Measurements from ENCODE around the gene CPN2. TPM values are rescaled to one million over a fixed set of nuclear protein-coding genes. Genes with fewer than 3 reads are reported as not detected.
A peak's percentile ranks its signal among the peaks of the same experiment; 100 is the strongest.

Gene CPN2
- total and polyA plus RNA-seq, 2 experiments from 2014 or later: 0.10 to 0.14 TPM

DNA sequence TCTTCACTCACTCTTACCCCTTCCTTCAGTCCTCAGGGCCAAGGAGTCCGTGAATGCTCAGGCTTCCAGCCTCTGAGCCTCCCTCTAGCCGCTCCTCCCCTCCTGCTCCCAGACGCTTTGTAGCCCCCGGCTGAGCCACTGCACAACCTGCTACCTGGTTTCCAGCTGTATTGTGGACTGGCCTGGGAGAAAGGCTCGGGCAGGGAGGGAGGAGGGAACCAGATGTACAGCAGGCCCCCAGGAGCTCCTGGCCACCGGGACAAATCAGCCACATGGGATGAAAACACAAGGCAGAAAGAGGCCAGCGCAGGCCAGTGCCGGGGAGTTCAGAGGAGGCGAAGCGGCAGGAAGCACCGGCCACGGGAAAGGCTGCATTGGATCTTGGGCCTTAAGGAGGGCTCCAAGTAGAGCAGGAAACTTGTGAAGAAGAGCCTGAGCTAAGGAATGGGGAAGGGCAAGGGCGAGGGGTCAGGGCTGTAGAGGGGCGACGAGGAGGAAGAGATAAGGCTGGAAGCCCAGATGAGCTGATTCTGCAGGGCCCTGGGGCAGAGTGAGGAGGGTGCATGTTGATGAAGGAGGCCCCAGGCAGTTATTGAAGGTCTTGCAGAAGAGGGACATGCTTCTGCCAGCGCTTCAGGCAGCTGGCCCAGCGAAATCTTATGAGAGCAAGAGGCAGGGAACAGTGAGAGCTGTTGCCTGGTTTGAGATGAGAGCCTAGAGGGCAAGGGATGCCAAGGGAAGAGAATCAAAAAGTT lies 14.3 kb downstream of the CPN2 start (continued):
- TF ChIP-seq, protein P1, sequence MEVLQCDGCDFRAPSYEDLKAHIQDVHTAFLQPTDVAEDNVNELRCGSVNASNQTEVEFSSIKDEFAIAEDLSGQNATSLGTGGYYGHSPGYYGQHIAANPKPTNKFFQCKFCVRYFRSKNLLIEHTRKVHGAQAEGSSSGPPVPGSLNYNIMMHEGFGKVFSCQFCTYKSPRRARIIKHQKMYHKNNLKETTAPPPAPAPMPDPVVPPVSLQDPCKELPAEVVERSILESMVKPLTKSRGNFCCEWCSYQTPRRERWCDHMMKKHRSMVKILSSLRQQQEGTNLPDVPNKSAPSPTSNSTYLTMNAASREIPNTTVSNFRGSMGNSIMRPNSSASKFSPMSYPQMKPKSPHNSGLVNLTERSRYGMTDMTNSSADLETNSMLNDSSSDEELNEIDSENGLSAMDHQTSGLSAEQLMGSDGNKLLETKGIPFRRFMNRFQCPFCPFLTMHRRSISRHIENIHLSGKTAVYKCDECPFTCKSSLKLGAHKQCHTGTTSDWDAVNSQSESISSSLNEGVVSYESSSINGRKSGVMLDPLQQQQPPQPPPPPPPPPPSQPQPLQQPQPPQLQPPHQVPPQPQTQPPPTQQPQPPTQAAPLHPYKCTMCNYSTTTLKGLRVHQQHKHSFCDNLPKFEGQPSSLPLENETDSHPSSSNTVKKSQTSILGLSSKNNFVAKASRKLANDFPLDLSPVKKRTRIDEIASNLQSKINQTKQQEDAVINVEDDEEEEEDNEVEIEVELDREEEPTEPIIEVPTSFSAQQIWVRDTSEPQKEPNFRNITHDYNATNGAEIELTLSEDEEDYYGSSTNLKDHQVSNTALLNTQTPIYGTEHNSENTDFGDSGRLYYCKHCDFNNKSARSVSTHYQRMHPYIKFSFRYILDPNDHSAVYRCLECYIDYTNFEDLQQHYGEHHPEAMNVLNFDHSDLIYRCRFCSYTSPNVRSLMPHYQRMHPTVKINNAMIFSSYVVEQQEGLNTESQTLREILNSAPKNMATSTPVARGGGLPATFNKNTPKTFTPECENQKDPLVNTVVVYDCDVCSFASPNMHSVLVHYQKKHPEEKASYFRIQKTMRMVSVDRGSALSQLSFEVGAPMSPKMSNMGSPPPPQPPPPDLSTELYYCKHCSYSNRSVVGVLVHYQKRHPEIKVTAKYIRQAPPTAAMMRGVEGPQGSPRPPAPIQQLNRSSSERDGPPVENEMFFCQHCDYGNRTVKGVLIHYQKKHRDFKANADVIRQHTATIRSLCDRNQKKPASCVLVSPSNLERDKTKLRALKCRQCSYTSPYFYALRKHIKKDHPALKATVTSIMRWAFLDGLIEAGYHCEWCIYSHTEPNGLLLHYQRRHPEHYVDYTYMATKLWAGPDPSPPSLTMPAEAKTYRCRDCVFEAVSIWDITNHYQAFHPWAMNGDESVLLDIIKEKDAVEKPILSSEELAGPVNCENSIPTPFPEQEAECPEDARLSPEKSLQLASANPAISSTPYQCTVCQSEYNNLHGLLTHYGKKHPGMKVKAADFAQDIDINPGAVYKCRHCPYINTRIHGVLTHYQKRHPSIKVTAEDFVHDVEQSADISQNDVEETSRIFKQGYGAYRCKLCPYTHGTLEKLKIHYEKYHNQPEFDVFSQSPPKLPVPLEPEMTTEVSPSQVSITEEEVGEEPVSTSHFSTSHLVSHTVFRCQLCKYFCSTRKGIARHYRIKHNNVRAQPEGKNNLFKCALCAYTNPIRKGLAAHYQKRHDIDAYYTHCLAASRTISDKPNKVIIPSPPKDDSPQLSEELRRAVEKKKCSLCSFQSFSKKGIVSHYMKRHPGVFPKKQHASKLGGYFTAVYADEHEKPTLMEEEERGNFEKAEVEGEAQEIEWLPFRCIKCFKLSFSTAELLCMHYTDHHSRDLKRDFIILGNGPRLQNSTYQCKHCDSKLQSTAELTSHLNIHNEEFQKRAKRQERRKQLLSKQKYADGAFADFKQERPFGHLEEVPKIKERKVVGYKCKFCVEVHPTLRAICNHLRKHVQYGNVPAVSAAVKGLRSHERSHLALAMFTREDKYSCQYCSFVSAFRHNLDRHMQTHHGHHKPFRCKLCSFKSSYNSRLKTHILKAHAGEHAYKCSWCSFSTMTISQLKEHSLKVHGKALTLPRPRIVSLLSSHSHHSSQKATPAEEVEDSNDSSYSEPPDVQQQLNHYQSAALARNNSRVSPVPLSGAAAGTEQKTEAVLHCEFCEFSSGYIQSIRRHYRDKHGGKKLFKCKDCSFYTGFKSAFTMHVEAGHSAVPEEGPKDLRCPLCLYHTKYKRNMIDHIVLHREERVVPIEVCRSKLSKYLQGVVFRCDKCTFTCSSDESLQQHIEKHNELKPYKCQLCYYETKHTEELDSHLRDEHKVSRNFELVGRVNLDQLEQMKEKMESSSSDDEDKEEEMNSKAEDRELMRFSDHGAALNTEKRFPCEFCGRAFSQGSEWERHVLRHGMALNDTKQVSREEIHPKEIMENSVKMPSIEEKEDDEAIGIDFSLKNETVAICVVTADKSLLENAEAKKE (CRISPR knock-in tag; IDR thresholded peaks at IDR 0.05): no peak
- TF ChIP-seq ZNF114 (CRISPR knock-in tag; IDR thresholded peaks at IDR 0.05) (no peak), NANOG (IDR thresholded peaks at IDR 0.05; ENCODE audit: borderline replicate concordance) (no peak)

- Histone ChIP-seq H3K4me3 (peak overlapping the region; percentile 59), H3K4me2 (peak overlapping the region; percentile 81; the same call in 1 of the 2 replicates), H3K9me2 (ENCODE audit: insufficient read depth) (no peaks in the 10 kb centered on the region), H3K79me2 (replicated peaks; ENCODE audit: insufficient read depth) (no peaks in the 10 kb centered on the region), H3K4me1 (ENCODE audit: insufficient read depth) (peaks cover 3% of the 10 kb centered on the region; the same call in 1 of the 2 replicates), H3K27me3 (ENCODE audit: insufficient read depth) (peaks cover 24% of the 10 kb centered on the region), H2AFZ (no peak overlapping the region; the same call in 1 of the 2 replicates), H3K36me3 (ENCODE audit: insufficient read depth) (no peaks in the 10 kb centered on the region), H3F3A (replicated peaks; ENCODE audit: low read depth) (no peaks in the 10 kb centered on the region), H4K20me1 (replicated peaks; ENCODE audit: insufficient read depth) (no peaks in the 10 kb centered on the region), H3K27ac (ENCODE audit: low read depth) (no peak overlapping the region)
- H3K4me3 Mint-ChIP-seq: peak overlapping the region; percentile 55; the same call in 2 of the 3 replicates
- H3K9me3 Mint-ChIP-seq: no peaks in the 10 kb centered on the region
- peaks cover 23% of the 10 kb centered on the region for H3K4me1 Mint-ChIP-seq
- DNase-seq (ENCODE audit: low spot score): no peak
- H3K27me3 Mint-ChIP-seq (ENCODE audit: insufficient read depth, low read depth, poor library complexity): peaks cover 29% of the 10 kb centered on the region
- ATAC-seq: no peak
- no peaks in the 10 kb centered on the region for H3K36me3 Mint-ChIP-seq (ENCODE audit: low read depth)
- no peak overlapping the region for H3K27ac Mint-ChIP-seq
- TF ChIP-seq, protein P1 (CRISPR knock-in tag; IDR thresholded peaks at IDR 0.05): no peak
- TF ChIP-seq CREB1 (CRISPR knock-in tag; IDR thresholded peaks at IDR 0.05; ENCODE audit: low read depth): no peak
- no peak for TF ChIP-seq JUNB (IDR thresholded peaks at IDR 0.05; ENCODE audit: unreplicated experiment)
- no peak for TF ChIP-seq ZNF331 (CRISPR knock-in tag; IDR thresholded peaks at IDR 0.05; ENCODE audit: low read depth)
- TF ChIP-seq EZH2phosphoT487 (IDR thresholded peaks at IDR 0.05; ENCODE audit: unreplicated experiment): no peak
- TF ChIP-seq POLR2AphosphoS5 (IDR thresholded peaks at IDR 0.05; ENCODE audit: low read depth): no peak
- no peak for TF ChIP-seq STAT1 (IDR thresholded peaks at IDR 0.05; ENCODE audit: unreplicated experiment)
These were observed 17.2 kb downstream of the CPN2 start for GRCh38 chr3:194333981-194334320.

All from GM23338 (cell line).